ENCODE results near the gene MYH14. TPM values are rescaled to one million over a fixed set of nuclear protein-coding genes. Genes with fewer than 3 reads are reported as not detected.

MYH14 gene
- polyA plus RNA-seq, 1 donor (not counting 4 experiments of a cell fraction or from before 2014, with no cell fraction given): 0.20 TPM

GRCh38 chr19:50275577-50276368 lies 72.4 kb downstream of the MYH14 start:
- Histone ChIP-seq H2AFZ (ENCODE audit: control insufficient read depth, low read length) (no peak overlapping the region), H4K20me1 (ENCODE audit: control insufficient read depth, extremely low read depth, insufficient read depth, low read length) (no peaks in the 10 kb centered on the region), H3K79me2 (ENCODE audit: control insufficient read depth, insufficient read depth, low read length) (no peaks in the 10 kb centered on the region), H3K9me1 (ENCODE audit: control insufficient read depth, extremely low read depth, insufficient read depth, low read length) (no peaks in the 10 kb centered on the region), H3K4me3 (ENCODE audit: control insufficient read depth in 2 of 3, extremely low read depth in 1 of 3, insufficient read depth in 2 of 3, low read depth in 1 of 3, low read length in 3 of 3) (no peak overlapping the region), H3K4me1 (ENCODE audit: control insufficient read depth, extremely low read depth, insufficient read depth, low read length) (no peaks in the 10 kb centered on the region), H3K4me2 (ENCODE audit: control insufficient read depth, extremely low read depth, insufficient read depth, low read depth, low read length) (no peak overlapping the region), H3K27me3 (ENCODE audit: control insufficient read depth, extremely low read depth, insufficient read depth, low read length) (no peaks in the 10 kb centered on the region), H3K27ac (ENCODE audit: control insufficient read depth, insufficient read depth, low read length) (no peak overlapping the region), H3K9me3 (ENCODE audit: control insufficient read depth, low read depth, low read length) (no peaks in the 10 kb centered on the region), H3K36me3 (ENCODE audit: control insufficient read depth in 2 of 2, extremely low read depth in 1 of 2, insufficient read depth in 2 of 2, low read length in 2 of 2) (no peaks in the 10 kb centered on the region), H3K9ac (ENCODE audit: control insufficient read depth, extremely low read depth, insufficient read depth, low read length) (no peak overlapping the region)
- dilution Hi-C loops (cut with MboI; ENCODE audit: extremely low pct_ligation_motif_present, low sequenced_read_pairs): no loop called here
- TF ChIP-seq CTCF (optimal IDR thresholded peaks at IDR 0.05 in 1 of 3, IDR thresholded peaks at IDR 0.05 in 1 of 3, conservative IDR thresholded peaks at IDR 0.05 in 1 of 3; ENCODE audit: extremely low read depth in 1 of 3, insufficient read depth in 2 of 3, low read length in 3 of 3): no peak
- TF ChIP-seq EZH2 (IDR thresholded peaks at IDR 0.05; ENCODE audit: low read length): no peak
- no peak for FAIRE-seq
- no peak for DNase-seq (ENCODE audit: low read depth, low spot score)

GRCh38 chr19:50276370-50277063 lies 73.1 kb downstream of the MYH14 start:
- H3K27ac ChIP-seq (ENCODE audit: control insufficient read depth, insufficient read depth, low read length): no peak overlapping the region
- no peak overlapping the region for H3K4me3 ChIP-seq (ENCODE audit: control insufficient read depth in 2 of 3, extremely low read depth in 1 of 3, insufficient read depth in 2 of 3, low read depth in 1 of 3, low read length in 3 of 3)
- no peaks in the 10 kb centered on the region for H3K9me3 ChIP-seq (ENCODE audit: control insufficient read depth, low read depth, low read length)
- H4K20me1 ChIP-seq (ENCODE audit: control insufficient read depth, extremely low read depth, insufficient read depth, low read length): no peaks in the 10 kb centered on the region
- no peak overlapping the region for H2AFZ ChIP-seq (ENCODE audit: control insufficient read depth, low read length)
- H3K79me2 ChIP-seq (ENCODE audit: control insufficient read depth, insufficient read depth, low read length): no peaks in the 10 kb centered on the region
- no peaks in the 10 kb centered on the region for H3K9me1 ChIP-seq (ENCODE audit: control insufficient read depth, extremely low read depth, insufficient read depth, low read length)
- no peaks in the 10 kb centered on the region for H3K27me3 ChIP-seq (ENCODE audit: control insufficient read depth, extremely low read depth, insufficient read depth, low read length)
- FAIRE-seq (no peak), DNase-seq (ENCODE audit: low read depth, low spot score) (no peak)
- TF ChIP-seq CTCF (optimal IDR thresholded peaks at IDR 0.05 in 1 of 3, IDR thresholded peaks at IDR 0.05 in 1 of 3, conservative IDR thresholded peaks at IDR 0.05 in 1 of 3; ENCODE audit: extremely low read depth in 1 of 3, insufficient read depth in 2 of 3, low read length in 3 of 3): no peak
- no peak for TF ChIP-seq EZH2 (IDR thresholded peaks at IDR 0.05; ENCODE audit: low read length)
- dilution Hi-C loops (cut with MboI; ENCODE audit: extremely low pct_ligation_motif_present, low sequenced_read_pairs): no loop called here
- no peak overlapping the region for H3K4me2 ChIP-seq (ENCODE audit: control insufficient read depth, extremely low read depth, insufficient read depth, low read depth, low read length)
- H3K36me3 ChIP-seq (ENCODE audit: control insufficient read depth in 2 of 2, extremely low read depth in 1 of 2, insufficient read depth in 2 of 2, low read length in 2 of 2): no peaks in the 10 kb centered on the region
- H3K9ac ChIP-seq (ENCODE audit: control insufficient read depth, extremely low read depth, insufficient read depth, low read length): no peak overlapping the region
- no peaks in the 10 kb centered on the region for H3K4me1 ChIP-seq (ENCODE audit: control insufficient read depth, extremely low read depth, insufficient read depth, low read length)
